SU-DHL-6 (cell line): Measurements from ENCODE around the gene MOB3B.

Source experiments
- H2AFZ ChIP-seq: fragments of 200-600 bp; sonication (generic); 2 replicates; pipeline ENCODE4 v1.6.1; 2014; ENCODE audit warnings: low read depth, mild to moderate bottlenecking, moderate library complexity, mixed read lengths, antibody characterized with exemption, low read length; ENCODE audit not compliant: severe bottlenecking
- H3F3A ChIP-seq: fragments of 200-600 bp; shearing (Covaris generic); 2 replicates; pipeline ENCODE4 v1.6.0; 2016; ENCODE audit warnings: antibody characterized with exemption, mild to moderate bottlenecking; ENCODE audit not compliant: insufficient read depth
- H3K27ac ChIP-seq: fragments of 200-600 bp; sonication (generic); 2 replicates; pipeline ENCODE4 v1.5.1; 2016; ENCODE audit warnings: low read depth, mild to moderate bottlenecking, low read length, moderate library complexity, mixed read lengths
- H3K27me3 ChIP-seq: fragments of 200-600 bp; sonication (generic), shearing (Covaris generic); 2 replicates; pipeline ENCODE4 v1.6.0; 2014; ENCODE audit warnings: mild to moderate bottlenecking, low read length
- H3K36me3 ChIP-seq: fragments of 200-600 bp; sonication (generic); 2 replicates; pipeline ENCODE4 v1.6.1; 2014; ENCODE audit warnings: mild to moderate bottlenecking, low read length, mixed read lengths
- H3K4me2 ChIP-seq: fragments of 300-600, 200-600 bp; shearing (Covaris generic), sonication (generic); 2 replicates; pipeline ENCODE4 v1.6.0; 2014; ENCODE audit warnings: low read length, low read depth, mild to moderate bottlenecking; ENCODE audit not compliant: poor library complexity, severe bottlenecking
- H3K4me3 ChIP-seq: fragments of 200-600 bp; sonication (generic); 2 replicates; pipeline ENCODE4 v1.5.1; 2014; ENCODE audit warnings: antibody characterized with exemption, low read length, mild to moderate bottlenecking, mixed read lengths; ENCODE audit not compliant: insufficient read depth, poor library complexity, severe bottlenecking
- H3K79me2 ChIP-seq: fragments of 200-600 bp; sonication (generic); 2 replicates; pipeline ENCODE4 v1.6.1; 2014; ENCODE audit warnings: mild to moderate bottlenecking, low read length, moderate library complexity; ENCODE audit not compliant: insufficient read depth
- H3K9ac ChIP-seq: fragments of 200-600 bp; sonication (generic); 2 replicates; pipeline ENCODE4 v1.7.0; 2014; ENCODE audit warnings: mild to moderate bottlenecking, low read length
- H3K9me2 ChIP-seq: fragments of 200-600 bp; sonication (generic); replicated peaks from 2 replicates; pipeline ENCODE4 v1.6.1; 2014; ENCODE audit warnings: low read length; ENCODE audit not compliant: insufficient read depth
- H3K9me3 ChIP-seq: fragments of 200-600 bp; sonication (generic); 2 replicates; pipeline ENCODE4 v1.6.1; 2014; ENCODE audit warnings: low read length, mixed read lengths; ENCODE audit not compliant: insufficient read depth
- H4K20me1 ChIP-seq: fragments of 200-600 bp; sonication (generic); 2 replicates; pipeline ENCODE4 v1.6.1; 2014; ENCODE audit warnings: low read depth, mild to moderate bottlenecking, antibody characterized with exemption, low read length, moderate library complexity, mixed read lengths
- CTCF ChIP-seq: fragments of 200-600 bp; sonication (generic); IDR thresholded peaks from one replicate; pipeline ENCODE4 v1.5.1; 2017; ENCODE audit warnings: antibody characterized with exemption, mild to moderate bottlenecking, low read length, moderate library complexity; ENCODE audit not compliant: insufficient read depth, poor library complexity, severe bottlenecking
- EZH2phosphoT487 ChIP-seq: fragments of 200-600 bp; sonication (generic), shearing (Covaris generic); conservative IDR thresholded peaks from 2 replicates; pipeline ENCODE4 v1.6.1; 2018; ENCODE audit warnings: mild to moderate bottlenecking, antibody characterized with exemption, low read length, moderate library complexity, mixed read lengths

MOB3B gene

GRCh38 chr9:27352457-27353165 lies 177.0 kb downstream of the MOB3B start:
- H3K27ac ChIP-seq: no peak overlapping the region

GRCh38 chr9:27351438-27351837 lies 178.2 kb downstream of the MOB3B start:
- Histone ChIP-seq H3F3A (no peaks in the 10 kb centered on the region), H3K27ac (no peak overlapping the region), H3K9ac (no peak overlapping the region), H3K9me2 (no peaks in the 10 kb centered on the region), H3K9me3 (no peaks in the 10 kb centered on the region), H3K27me3 (no peaks in the 10 kb centered on the region), H3K4me2 (no peak overlapping the region), H3K36me3 (no peaks in the 10 kb centered on the region), H4K20me1 (no peaks in the 10 kb centered on the region), H3K4me3 (no peak overlapping the region), H3K79me2 (no peaks in the 10 kb centered on the region), H2AFZ (no peak overlapping the region)
- TF ChIP-seq CTCF: no peak
- TF ChIP-seq EZH2phosphoT487: no peak

More at GRCh38 chr9:27352457-27353165, 177.0 kb downstream of the MOB3B start:
- Histone ChIP-seq H3K27me3 (no peaks in the 10 kb centered on the region), H4K20me1 (no peaks in the 10 kb centered on the region), H3K79me2 (no peaks in the 10 kb centered on the region), H3K9me3 (no peaks in the 10 kb centered on the region), H3K9ac (no peak overlapping the region), H3K9me2 (no peaks in the 10 kb centered on the region), H3F3A (no peaks in the 10 kb centered on the region), H3K4me2 (no peak overlapping the region), H2AFZ (no peak overlapping the region), H3K4me3 (no peak overlapping the region), H3K36me3 (no peaks in the 10 kb centered on the region)
- TF ChIP-seq EZH2phosphoT487 (no peak), CTCF (no peak)

- TF ChIP-seq EZH2phosphoT487 (no peak), CTCF (no peak)
- Histone ChIP-seq H3K27ac (no peak overlapping the region), H2AFZ (no peak overlapping the region), H4K20me1 (no peaks in the 10 kb centered on the region), H3F3A (no peaks in the 10 kb centered on the region), H3K4me2 (no peak overlapping the region), H3K36me3 (no peaks in the 10 kb centered on the region), H3K27me3 (no peaks in the 10 kb centered on the region), H3K79me2 (no peaks in the 10 kb centered on the region), H3K9me3 (no peaks in the 10 kb centered on the region), H3K9me2 (no peaks in the 10 kb centered on the region), H3K4me3 (no peak overlapping the region), H3K9ac (no peak overlapping the region)
Measured at GRCh38 chr9:27350382-27350976, 179.1 kb downstream of the MOB3B start.
